HepG2 (cell line): Measurements from ENCODE around the gene RCBTB1. TPM values are rescaled to one million over a fixed set of nuclear protein-coding genes. Genes with fewer than 3 reads are reported as not detected.

Experiments
- ATAC-seq: fragments of 200-7000 bp; cut with Tn5 transposase; 3 replicates; pipeline ENCODE4 v1.9.1; 2020; ENCODE audit warnings: mild to moderate bottlenecking, moderate library complexity
- BruUV-seq: library from RNA; stranded (reverse); fragments of 400-500 nt; replicated peaks from 2 replicates; lab custom pipeline; 2021; lab: Mats Ljungman, UMichigan
- CTCF ChIA-PET: fragments of 300-600 bp; formaldehyde crosslinking; extraction: SDS; loops from one replicate; lab custom pipeline; 2021; ENCODE audit warnings: low total read pairs, inconsistent platforms, low intra/inter-chr PET ratio; lab: Yijun Ruan, JAX
- POLR2A ChIA-PET: fragments of 350-600 bp; sonication (Branson Sonifier 250); formaldehyde crosslinking; loops from one replicate; lab custom pipeline; 2020; ENCODE audit warnings: antibody characterized with exemption, inconsistent platforms; lab: Yijun Ruan, JAX
- DNase-seq: peaks from one replicate; pipeline ENCODE4 v3.0.0-alpha.2; 2015; ENCODE audit warnings: low spot score
- FAIRE-seq: peaks from 3 replicates; lab custom pipeline; 2011; peaks lifted over from hg19 to GRCh38; lab: Jason Lieb, UNC
- H2AFZ ChIP-seq: one replicate; pipeline ENCODE4 v1.6.1; 2011; ENCODE audit warnings: low read length, inconsistent platforms
- H3K27ac ChIP-seq: fragments of 300-600 bp; 3 replicates; pipeline ENCODE4 v1.8.0; 2011; ENCODE audit warnings: mixed run types, mild to moderate bottlenecking, mixed read lengths, low read length, inconsistent platforms; ENCODE audit not compliant: insufficient read depth; ENCODE audit errors: extremely low read length
- H3K27me3 ChIP-seq, 2 experiments: fragments of 200-600 bp in 1 of 2; 2 replicates in 1 of 2; 3 replicates in 1 of 2; pipeline versions ENCODE4 v1.6.0 to v1.8.0; 2011; ENCODE audit warnings: low read length in 2 of 2, mild to moderate bottlenecking in 2 of 2, moderate library complexity in 2 of 2, inconsistent platforms in 1 of 2; ENCODE audit not compliant: insufficient read depth in 2 of 2, control insufficient read depth in 1 of 2
- H3K36me3 ChIP-seq, 2 experiments: fragments of 200-600 bp in 1 of 2; replicated peaks in 1 of 2; 2 replicates in 1 of 2; 3 replicates in 1 of 2; pipeline versions ENCODE4 v1.5.1 to v1.8.0; 2011; ENCODE audit warnings: low read length in 2 of 2, inconsistent platforms in 1 of 2; ENCODE audit not compliant: insufficient read depth in 2 of 2, control insufficient read depth in 1 of 2
- H3K4me1 ChIP-seq: 2 replicates; pipeline ENCODE4 v1.5.1; 2012; ENCODE audit warnings: low read length, inconsistent platforms; ENCODE audit not compliant: insufficient read depth
- H3K4me2 ChIP-seq: 2 replicates; pipeline ENCODE4 v1.6.0; 2011; ENCODE audit warnings: low read depth, low read length, inconsistent platforms
- H3K4me3 ChIP-seq, 3 experiments: fragments of 200-600 bp in 1 of 3; sonication (generic), shearing (Covaris generic) in 1 of 3; replicated peaks in 1 of 3; 2 replicates each; pipeline ENCODE4 v1.5.1; 2011 to 2016; ENCODE audit warnings: low read length in 3 of 3, inconsistent platforms in 2 of 3, low read depth in 2 of 3, mild to moderate bottlenecking in 2 of 3, control low read depth in 1 of 3, mixed read lengths in 1 of 3; ENCODE audit not compliant: insufficient read depth in 1 of 3
- H3K79me2 ChIP-seq: one replicate; pipeline ENCODE4 v1.6.1; 2011; ENCODE audit warnings: low read length, inconsistent platforms; ENCODE audit not compliant: insufficient read depth
- H3K9ac ChIP-seq: 2 replicates; pipeline ENCODE4 v1.6.0; 2011; ENCODE audit warnings: mild to moderate bottlenecking, low read depth, low read length, inconsistent platforms; ENCODE audit not compliant: insufficient read depth
- H3K9me3 ChIP-seq: 2 replicates; pipeline ENCODE4 v1.5.1; 2012; ENCODE audit warnings: mild to moderate bottlenecking, low read length
- H4K20me1 ChIP-seq: 2 replicates; pipeline ENCODE4 v1.6.0; 2011; ENCODE audit warnings: inconsistent platforms, mild to moderate bottlenecking, low read length, moderate library complexity; ENCODE audit not compliant: insufficient read depth
- HNRNPL ChIP-seq: fragments of 200-400 bp; formaldehyde crosslinking; IDR thresholded peaks from 2 replicates; pipeline ENCODE4 v1.6.1; 2017; ENCODE audit warnings: mild to moderate bottlenecking, low read depth, low read length
- KLF9 ChIP-seq: IDR thresholded peaks from 2 replicates; pipeline ENCODE4 v1.6.1; 2016; ENCODE audit warnings: low read depth
- NFAT5 ChIP-seq: sonication (generic); formaldehyde crosslinking; IDR thresholded peaks from 2 replicates; pipeline ENCODE4 v1.4.0; 2020; ENCODE audit warnings: missing genetic modification reagents
- NR2F2 ChIP-seq: IDR thresholded peaks from 2 replicates; pipeline ENCODE4 v1.6.1; 2012; ENCODE audit warnings: low read depth, inconsistent platforms, borderline replicate concordance
- SNAPC5 ChIP-seq: sonication (generic); formaldehyde crosslinking; IDR thresholded peaks from 2 replicates; pipeline ENCODE4 v1.8.1; 2023; ENCODE audit warnings: mild to moderate bottlenecking, missing genetic modification reagents, borderline replicate concordance
- SP5 ChIP-seq: IDR thresholded peaks from 2 replicates; pipeline ENCODE4 v1.6.1; 2016; ENCODE audit warnings: low read depth, borderline replicate concordance
- SSRP1 ChIP-seq: IDR thresholded peaks from 2 replicates; pipeline ENCODE4 v1.6.1; 2016; ENCODE audit warnings: control low read depth
- ZNF451 ChIP-seq: sonication (generic); formaldehyde crosslinking; IDR thresholded peaks from 2 replicates; pipeline ENCODE4 v1.5.0; 2020; ENCODE audit warnings: mild to moderate bottlenecking, missing genetic modification reagents
- ZNF530 ChIP-seq: sonication (generic); formaldehyde crosslinking; IDR thresholded peaks from 2 replicates; pipeline ENCODE4 v1.5.0; 2020; ENCODE audit warnings: low read depth, mild to moderate bottlenecking, missing genetic modification reagents
- ZNF552 ChIP-seq: sonication (generic); formaldehyde crosslinking; IDR thresholded peaks from 2 replicates; pipeline ENCODE4 v1.9.0; 2022; ENCODE audit warnings: missing genetic modification reagents, mild to moderate bottlenecking, borderline replicate concordance
- ZNF589 ChIP-seq: sonication (generic); formaldehyde crosslinking; conservative IDR thresholded peaks from 2 replicates; pipeline ENCODE4 v1.8.0; 2022; ENCODE audit warnings: mild to moderate bottlenecking, moderate library complexity, missing genetic modification reagents
- WGBS: methylation state at CpG from one replicate; pipeline ENCODE4 v1.1.6; 2017; ENCODE audit warnings: low lambda C conversion rate; 5-methylcytosine and 5-hydroxymethylcytosine counted together
- in situ Hi-C: cut with HindIII; loops from 2 replicates; pipeline ENCODE4 v1.10.0; 2017; ENCODE audit warnings: low pct_unique_long_range_greater_than_20kb; ENCODE audit not compliant: extremely low pct_ligation_motif_present
- intact Hi-C: fragments of 100-400 bp; cut with micrococcal nuclease; formaldehyde crosslinking; loops from one replicate; pipeline ENCODE4 v1.10.0; 2022; ENCODE audit not compliant: unreplicated experiment
- polyA plus RNA-seq, 8 experiments: library from polyadenylated mRNA; depleted of rRNA in 3 of 8; stranded (reverse) in 7 of 8; unstranded in 1 of 8; fragments of >200 nt; fragmentation: Illumina TruSeq in 4 of 8; extraction: Trizol in 4 of 8; gene quantifications; 2 replicates each; pipeline versions ENCODE4 v1.2.1 to v1.2.3, GENCODE V29; 2011 to 2016; ENCODE audit warnings: low read depth in 4 of 8, missing spikeins in 1 of 8, mixed read lengths in 1 of 8; ENCODE audit not compliant: insufficient read depth in 1 of 8
- total RNA-seq, 5 experiments: library from RNA; depleted of rRNA; stranded (reverse); fragments of >200 nt; fragmentation: Illumina TruSeq; extraction: Trizol; gene quantifications; 2 replicates each; pipeline ENCODE4 v1.2.3, GENCODE V29; 2016; ENCODE audit warnings: low read depth in 1 of 5

Gene RCBTB1
- total and polyA plus RNA-seq, 2 of the 13 experiments (the other 11 are each of a cell fraction or from before 2014, with no cell fraction given), result 13.4 to 21.6 TPM

GRCh38 chr13:49533011-49533410, 52.3 kb downstream of the RCBTB1 start (continued):
- TF ChIP-seq SNAPC5 (CRISPR knock-in tag), result no peak

GRCh38 chr13:49532593-49532992, 52.8 kb downstream of the RCBTB1 start:
- 92% methylated on average over 1 of the region's 1 CpG for WGBS
- TF ChIP-seq ZNF552 (CRISPR knock-in tag) (no peak), KLF9 (CRISPR knock-in tag) (no peak), ZNF589 (CRISPR knock-in tag) (no peak), ZNF451 (CRISPR knock-in tag) (no peak), SSRP1 (no peak), NR2F2 (no peak), SP5 (CRISPR knock-in tag) (no peak), HNRNPL (no peak), NFAT5 (CRISPR knock-in tag) (no peak), ZNF530 (CRISPR knock-in tag) (no peak)
- peaks cover 0 to 19% of the 10 kb centered on the region in 2 experiments; a peak in 4 of 5 replicates for H3K36me3 ChIP-seq
- no peaks in the 10 kb centered on the region for H3K4me1 ChIP-seq
- no peaks in the 10 kb centered on the region for H3K79me2 ChIP-seq
- no peak overlapping the region for H3K27ac ChIP-seq
- BruUV-seq, result no TSS peak
- POLR2A ChIA-PET, result no interaction called here
- H3K4me3 ChIP-seq, result no peak overlapping the region
- no peaks in the 10 kb centered on the region for H3K9me3 ChIP-seq
- H3K4me2 ChIP-seq, result no peak overlapping the region
- in situ Hi-C loops, result no loop called here
- ATAC-seq (no peak), FAIRE-seq (peak; percentile 8), DNase-seq (no peak)
- H4K20me1 ChIP-seq, result no peaks in the 10 kb centered on the region
- H2AFZ ChIP-seq, result no peak overlapping the region
- intact Hi-C loops, result no loop called here
- no peak overlapping the region for H3K9ac ChIP-seq
- CTCF ChIA-PET, result no interaction called here
- H3K27me3 ChIP-seq, result no peaks in the 10 kb centered on the region
